ENCODE measurements around the gene TLE7. TPM values are rescaled to one million over a fixed set of nuclear protein-coding genes. Genes with fewer than 3 reads are reported as not detected.

Gene TLE7
- total and polyA plus RNA-seq, 2 of the 4 experiments (the other 2 are of a cell fraction) = not detected

DNA sequence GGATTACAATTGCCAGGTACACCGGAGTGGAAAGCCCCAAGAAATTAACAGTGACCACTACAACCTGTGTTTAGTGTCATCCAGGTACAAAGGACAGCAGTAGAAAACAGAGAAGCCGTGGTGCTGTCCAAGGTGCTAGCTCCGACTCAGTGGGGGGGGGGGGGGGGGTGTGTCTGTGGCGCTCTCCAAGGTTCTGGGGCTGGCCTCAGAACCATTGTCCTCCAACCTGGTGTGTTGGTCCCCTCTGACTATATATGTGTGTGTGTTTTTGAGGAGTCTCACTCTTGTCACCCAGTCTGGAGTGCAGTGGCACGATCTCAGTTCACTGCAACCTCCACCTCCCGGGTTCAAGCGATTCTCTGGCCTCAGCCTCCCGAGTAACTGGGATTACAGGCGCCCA is 26.0 kb upstream of the TLE7 start:
- Histone ChIP-seq H2AK9ac (replicated peaks; ENCODE audit: low read depth, low read length, poor library complexity) (no peak overlapping the region), H3K9me1 (ENCODE audit: insufficient read depth, low read length) (0 out of 2 replicates have a peak, but pooled peaks cover 3% of the 10 kb centered on the region), H3K56ac (ENCODE audit: extremely low read depth, insufficient read depth, low read length) (no peak overlapping the region), H4K8ac (ENCODE audit: low read depth in 2 of 2, low read length in 2 of 2) (no peak overlapping the region), H3K36me3 (ENCODE audit: control insufficient read depth, insufficient read depth, low read length) (no peaks in the 10 kb centered on the region), H3K79me1 (ENCODE audit: low read depth in 1 of 2, low read length in 2 of 2) (no peaks in the 10 kb centered on the region; a peak in 2 of 4 replicates), H3K27me3 (ENCODE audit: control insufficient read depth, insufficient read depth, low read length) (no peaks in the 10 kb centered on the region), H3K4me3 (ENCODE audit: insufficient read depth, low read depth, low read length) (no peak overlapping the region), H2AFZ (replicated peaks; ENCODE audit: low read length, poor library complexity) (no peak overlapping the region), H3K14ac (replicated peaks; ENCODE audit: low read depth, low read length) (no peak overlapping the region), H3K4me1 (ENCODE audit: control insufficient read depth, insufficient read depth, low read length) (no peaks in the 10 kb centered on the region), H3K4ac (ENCODE audit: low read depth, low read length) (no peak overlapping the region), H2BK20ac (ENCODE audit: low read depth, low read length) (no peak overlapping the region), H3K27ac (ENCODE audit: insufficient read depth, low read length) (no peak overlapping the region), H3K9me3 (ENCODE audit: control insufficient read depth, insufficient read depth, low read length) (no peaks in the 10 kb centered on the region), H4K91ac (ENCODE audit: insufficient read depth, low read depth, low read length) (no peak overlapping the region), H2BK120ac (ENCODE audit: low read depth, low read length) (no peak overlapping the region), H3K23ac (ENCODE audit: low read depth, low read length) (no peak overlapping the region), H4K20me1 (ENCODE audit: insufficient read depth, low read length) (no peaks in the 10 kb centered on the region; the same call in 1 of the 2 replicates), H4K5ac (ENCODE audit: low read depth, low read length) (no peak overlapping the region), H2BK5ac (ENCODE audit: low read depth, low read length, poor library complexity, severe bottlenecking) (no peak overlapping the region), H3K4me2 (ENCODE audit: low read depth, low read length) (no peak overlapping the region), H3K18ac (ENCODE audit: low read depth, low read length) (no peak overlapping the region), H3K9ac (ENCODE audit: low read depth, low read length) (no peak overlapping the region), H2AK5ac (ENCODE audit: low read depth, low read length) (no peak overlapping the region), H2BK15ac (ENCODE audit: low read depth, low read length) (no peak overlapping the region)
- in situ Hi-C loops (cut with MboI; ENCODE audit: low sequenced_read_pairs) (no loop called here), intact Hi-C loops (cut with micrococcal nuclease) (no loop called here), dilution Hi-C loops (cut with HindIII; ENCODE audit: low sequenced_read_pairs, unreplicated experiment) (no loop called here)
- DNase-seq (peak; percentile 28), ATAC-seq (ENCODE audit: low read depth) (peak; percentile 87)
- ChIA-PET CTCF (interaction anchor here (0.6 kb wide), 1 partner anchor 54 kb away, joined by 3 read pairs; no protein-coding TSS in a partner anchor), POLR2A (ENCODE audit: unreplicated experiment) (no interaction called here)
- BruUV-seq (replicated peaks) = no TSS peak
- TF ChIP-seq POLR2A (IDR thresholded peaks at IDR 0.05; ENCODE audit: low read depth, low read length) = no peak
- TF ChIP-seq RCOR1 (IDR thresholded peaks at IDR 0.05; ENCODE audit: insufficient replicate concordance, low read length) = peak; percentile 86
- no peak for TF ChIP-seq CEBPB (IDR thresholded peaks at IDR 0.05; ENCODE audit: low read depth, low read length)
- no peak for TF ChIP-seq BHLHE40 (IDR thresholded peaks at IDR 0.05; ENCODE audit: low read depth, low read length)
- TF ChIP-seq MXI1 (IDR thresholded peaks at IDR 0.05; ENCODE audit: borderline replicate concordance, low read depth, low read length) = 0 out of 2 replicates have a peak, but pooled peaks have one; percentile 28
- TF ChIP-seq MAFK (IDR thresholded peaks at IDR 0.05; ENCODE audit: low read depth, low read length) = no peak
- TF ChIP-seq MAZ (IDR thresholded peaks at IDR 0.05; ENCODE audit: borderline replicate concordance, low read depth, low read length) = peak; percentile 82
- WGBS, 2 experiments (ENCODE audit: extremely low coverage in 2 of 2, insufficient read length in 1 of 2) = no CpG with 5 or more reads among the region's 9 CpGs
